Measurements from ENCODE around the gene RAVER2. TPM values are rescaled to one million over a fixed set of nuclear protein-coding genes. Genes with fewer than 3 reads are reported as not detected.

RAVER2 gene
- total and polyA plus RNA-seq, 9 donors: 17.8 to 23.0 (median 18.9) TPM

- Histone ChIP-seq H3K4me3 (ENCODE audit: low read length) (no peak overlapping the region), H3K27ac (ENCODE audit: low read length) (no peak overlapping the region), H3K27me3 (ENCODE audit: control insufficient read depth, insufficient read depth, low read length) (no peaks in the 10 kb centered on the region), H3K9me3 (replicated peaks; ENCODE audit: control insufficient read depth, low read depth, low read length) (no peaks in the 10 kb centered on the region), H3K4me1 (ENCODE audit: control insufficient read depth, insufficient read depth, low read length) (peaks cover 18% of the 10 kb centered on the region), H3K36me3 (ENCODE audit: control insufficient read depth, insufficient read depth, low read length) (peaks cover 80% of the 10 kb centered on the region)
- peak; percentile 36 for DNase-seq
- no CpG with 5 or more reads among the region's 2 CpGs for WGBS (ENCODE audit: insufficient coverage)
Measured at GRCh38 chr1:64842224-64842623, 97.3 kb downstream of the RAVER2 start.

GRCh38 chr1:64843675-64844074, 98.8 kb downstream of the RAVER2 start:
- DNase-seq: no peak
- H3K4me1 ChIP-seq (ENCODE audit: control insufficient read depth, insufficient read depth, low read length): peaks cover 15% of the 10 kb centered on the region
- no peaks in the 10 kb centered on the region for H3K27me3 ChIP-seq (ENCODE audit: control insufficient read depth, insufficient read depth, low read length)
- H3K9me3 ChIP-seq (replicated peaks; ENCODE audit: control insufficient read depth, low read depth, low read length): no peaks in the 10 kb centered on the region
- WGBS (ENCODE audit: insufficient coverage): 91% methylated on average over 7 of the region's 9 CpGs
- no peak overlapping the region for H3K27ac ChIP-seq (ENCODE audit: low read length)
- H3K4me3 ChIP-seq (ENCODE audit: low read length): no peak overlapping the region
- H3K36me3 ChIP-seq (ENCODE audit: control insufficient read depth, insufficient read depth, low read length): peaks cover 86% of the 10 kb centered on the region

- H3K4me1 ChIP-seq (ENCODE audit: control insufficient read depth, insufficient read depth, low read length): peaks cover 15% of the 10 kb centered on the region
- H3K9me3 ChIP-seq (replicated peaks; ENCODE audit: control insufficient read depth, low read depth, low read length): no peaks in the 10 kb centered on the region
- 98% methylated on average over 4 of the region's 7 CpGs for WGBS (ENCODE audit: insufficient coverage)
- H3K27ac ChIP-seq (ENCODE audit: low read length): no peak overlapping the region
- H3K27me3 ChIP-seq (ENCODE audit: control insufficient read depth, insufficient read depth, low read length): no peaks in the 10 kb centered on the region
- H3K36me3 ChIP-seq (ENCODE audit: control insufficient read depth, insufficient read depth, low read length): peaks cover 88% of the 10 kb centered on the region
- no peak overlapping the region for H3K4me3 ChIP-seq (ENCODE audit: low read length)
- no peak for DNase-seq
Measured at GRCh38 chr1:64844175-64844574, 99.3 kb downstream of the RAVER2 start.

GRCh38 chr1:64844609-64845008, 99.7 kb downstream of the RAVER2 start:
- 100% methylated on average over 4 of the region's 7 CpGs for WGBS (ENCODE audit: insufficient coverage)
- peaks cover 88% of the 10 kb centered on the region for H3K36me3 ChIP-seq (ENCODE audit: control insufficient read depth, insufficient read depth, low read length)
- peaks cover 12% of the 10 kb centered on the region for H3K4me1 ChIP-seq (ENCODE audit: control insufficient read depth, insufficient read depth, low read length)
- no peaks in the 10 kb centered on the region for H3K9me3 ChIP-seq (replicated peaks; ENCODE audit: control insufficient read depth, low read depth, low read length)
- H3K4me3 ChIP-seq (ENCODE audit: low read length): no peak overlapping the region
- no peaks in the 10 kb centered on the region for H3K27me3 ChIP-seq (ENCODE audit: control insufficient read depth, insufficient read depth, low read length)
- DNase-seq: no peak
- H3K27ac ChIP-seq (ENCODE audit: low read length): no peak overlapping the region

- Histone ChIP-seq H3K4me1 (ENCODE audit: control insufficient read depth, insufficient read depth, low read length) (peaks cover 3% of the 10 kb centered on the region), H3K36me3 (ENCODE audit: control insufficient read depth, insufficient read depth, low read length) (peaks cover 88% of the 10 kb centered on the region), H3K9me3 (replicated peaks; ENCODE audit: control insufficient read depth, low read depth, low read length) (no peaks in the 10 kb centered on the region), H3K4me3 (ENCODE audit: low read length) (no peak overlapping the region), H3K27me3 (ENCODE audit: control insufficient read depth, insufficient read depth, low read length) (no peaks in the 10 kb centered on the region), H3K27ac (ENCODE audit: low read length) (no peak overlapping the region)
- DNase-seq: no peak
- WGBS (ENCODE audit: insufficient coverage): 88% methylated on average over 11 of the region's 13 CpGs
Measured at GRCh38 chr1:64845831-64846425, 101.1 kb downstream of the RAVER2 start.

- H3K4me1 ChIP-seq (ENCODE audit: control insufficient read depth, insufficient read depth, low read length): peaks cover 2% of the 10 kb centered on the region
- no peaks in the 10 kb centered on the region for H3K27me3 ChIP-seq (ENCODE audit: control insufficient read depth, insufficient read depth, low read length)
- H3K4me3 ChIP-seq (ENCODE audit: low read length): no peak overlapping the region
- H3K9me3 ChIP-seq (replicated peaks; ENCODE audit: control insufficient read depth, low read depth, low read length): no peaks in the 10 kb centered on the region
- no peak for DNase-seq
- 91% methylated on average over 10 of the region's 10 CpGs for WGBS (ENCODE audit: insufficient coverage)
- peaks cover 85% of the 10 kb centered on the region for H3K36me3 ChIP-seq (ENCODE audit: control insufficient read depth, insufficient read depth, low read length)
- no peak overlapping the region for H3K27ac ChIP-seq (ENCODE audit: low read length)
Measured at GRCh38 chr1:64846573-64847430, 101.9 kb downstream of the RAVER2 start.

- H3K4me3 ChIP-seq (ENCODE audit: low read length): no peak overlapping the region
- H3K36me3 ChIP-seq (ENCODE audit: control insufficient read depth, insufficient read depth, low read length): peaks cover 87% of the 10 kb centered on the region
- WGBS (ENCODE audit: insufficient coverage): 67% methylated on average over 3 of the region's 4 CpGs
- H3K27me3 ChIP-seq (ENCODE audit: control insufficient read depth, insufficient read depth, low read length): no peaks in the 10 kb centered on the region
- no peak overlapping the region for H3K27ac ChIP-seq (ENCODE audit: low read length)
- no peaks in the 10 kb centered on the region for H3K9me3 ChIP-seq (replicated peaks; ENCODE audit: control insufficient read depth, low read depth, low read length)
- DNase-seq: no peak
- H3K4me1 ChIP-seq (ENCODE audit: control insufficient read depth, insufficient read depth, low read length): peaks cover 1% of the 10 kb centered on the region
Measured at GRCh38 chr1:64847666-64848065, 102.8 kb downstream of the RAVER2 start.

GRCh38 chr1:64848136-64848535, 103.3 kb downstream of the RAVER2 start:
- Histone ChIP-seq H3K27ac (ENCODE audit: low read length) (no peak overlapping the region), H3K4me3 (ENCODE audit: low read length) (no peak overlapping the region), H3K9me3 (replicated peaks; ENCODE audit: control insufficient read depth, low read depth, low read length) (no peaks in the 10 kb centered on the region), H3K27me3 (ENCODE audit: control insufficient read depth, insufficient read depth, low read length) (no peaks in the 10 kb centered on the region), H3K36me3 (ENCODE audit: control insufficient read depth, insufficient read depth, low read length) (peaks cover 87% of the 10 kb centered on the region), H3K4me1 (ENCODE audit: control insufficient read depth, insufficient read depth, low read length) (no peaks in the 10 kb centered on the region)
- no peak for DNase-seq
- 94% methylated on average over 2 of the region's 3 CpGs for WGBS (ENCODE audit: insufficient coverage)

- Histone ChIP-seq H3K27me3 (ENCODE audit: control insufficient read depth, insufficient read depth, low read length) (no peaks in the 10 kb centered on the region), H3K36me3 (ENCODE audit: control insufficient read depth, insufficient read depth, low read length) (peaks cover 88% of the 10 kb centered on the region), H3K4me1 (ENCODE audit: control insufficient read depth, insufficient read depth, low read length) (no peaks in the 10 kb centered on the region), H3K4me3 (ENCODE audit: low read length) (no peak overlapping the region), H3K27ac (ENCODE audit: low read length) (no peak overlapping the region), H3K9me3 (replicated peaks; ENCODE audit: control insufficient read depth, low read depth, low read length) (no peaks in the 10 kb centered on the region)
- no peak for DNase-seq
- WGBS (ENCODE audit: insufficient coverage): 34% methylated on average over 4 of the region's 4 CpGs
Measured at GRCh38 chr1:64848803-64849202, 103.9 kb downstream of the RAVER2 start.

GRCh38 chr1:64849942-64850341, 105.1 kb downstream of the RAVER2 start:
- WGBS (ENCODE audit: insufficient coverage): 89% methylated on average over 10 of the region's 11 CpGs
- H3K36me3 ChIP-seq (ENCODE audit: control insufficient read depth, insufficient read depth, low read length): peaks cover 88% of the 10 kb centered on the region
- no peak overlapping the region for H3K4me3 ChIP-seq (ENCODE audit: low read length)
- no peaks in the 10 kb centered on the region for H3K9me3 ChIP-seq (replicated peaks; ENCODE audit: control insufficient read depth, low read depth, low read length)
- no peak overlapping the region for H3K27ac ChIP-seq (ENCODE audit: low read length)
- H3K27me3 ChIP-seq (ENCODE audit: control insufficient read depth, insufficient read depth, low read length): no peaks in the 10 kb centered on the region
- H3K4me1 ChIP-seq (ENCODE audit: control insufficient read depth, insufficient read depth, low read length): no peaks in the 10 kb centered on the region
- no peak for DNase-seq
